GM12878 (cell line): Measurements from ENCODE around the gene EYA4. TPM values are rescaled to one million over a fixed set of nuclear protein-coding genes. Genes with fewer than 3 reads are reported as not detected.

Experiments used
- ATAC-seq: fragments of 200-7000 bp; cut with Tn5 transposase; 3 replicates; pipeline ENCODE4 v1.9.1; 2020; ENCODE audit warnings: mild to moderate bottlenecking, moderate library complexity
- BruUV-seq: library from RNA; stranded (reverse); fragments of 400-500 nt; replicated peaks from 2 replicates; lab custom pipeline; 2021; lab: Mats Ljungman, UMichigan
- CTCF ChIA-PET: fragments of 300-600 bp; sonication (Branson Sonifier 250); formaldehyde crosslinking; extraction: SDS; loops from one replicate; lab custom pipeline; 2021; ENCODE audit warnings: inconsistent platforms; lab: Yijun Ruan, JAX
- POLR2A ChIA-PET: fragments of 350-600 bp; formaldehyde crosslinking; extraction: SDS; loops from one replicate; lab custom pipeline; 2021; ENCODE audit warnings: inconsistent platforms; lab: Charles Lee
- RAD21 ChIA-PET: fragments of 300-600 bp; sonication (Branson Sonifier 250); formaldehyde crosslinking; loops from one replicate; lab custom pipeline; 2023; ENCODE audit warnings: antibody characterized with exemption; ENCODE audit not compliant: unreplicated experiment; lab: Charles Lee
- SMC1A ChIA-PET: fragments of 300-600 bp; sonication (Branson Sonifier 250); formaldehyde crosslinking; loops from one replicate; lab custom pipeline; 2023; ENCODE audit not compliant: unreplicated experiment, uncharacterized antibody; lab: Charles Lee
- DNase-seq: peaks from one replicate; pipeline ENCODE4 v3.0.0-alpha.2; 2011; ENCODE audit warnings: low read depth, low spot score
- FAIRE-seq: peaks from 3 replicates; lab custom pipeline; 2011; peaks lifted over from hg19 to GRCh38; lab: Jason Lieb, UNC
- H2AFZ ChIP-seq: 2 replicates; pipeline ENCODE4 v1.6.0; 2011; ENCODE audit warnings: low read depth, low read length, control low read depth; ENCODE audit not compliant: control insufficient read depth
- H3K27ac ChIP-seq: 2 replicates; pipeline ENCODE4 v1.5.1; 2011; ENCODE audit warnings: control low read depth; ENCODE audit not compliant: control insufficient read depth, insufficient read depth
- H3K27me3 ChIP-seq, 2 experiments: replicated peaks in 1 of 2; 2 replicates each; pipeline versions ENCODE4 v1.6.0 to v1.6.1; 2011; ENCODE audit warnings: low read length in 1 of 2; ENCODE audit not compliant: control insufficient read depth in 2 of 2, insufficient read depth in 2 of 2
- H3K36me3 ChIP-seq, 2 experiments: 2 replicates each; pipeline ENCODE4 v1.5.1; 2011; ENCODE audit warnings: low read length in 1 of 2; ENCODE audit not compliant: control insufficient read depth in 2 of 2, insufficient read depth in 2 of 2
- H3K4me1 ChIP-seq: 2 replicates; pipeline ENCODE4 v1.6.1; 2011; ENCODE audit warnings: mild to moderate bottlenecking, low read length, moderate library complexity, mixed read lengths; ENCODE audit not compliant: control insufficient read depth, insufficient read depth
- H3K4me2 ChIP-seq: 2 replicates; pipeline ENCODE4 v1.6.0; 2011; ENCODE audit warnings: control low read depth; ENCODE audit not compliant: control insufficient read depth, insufficient read depth
- H3K4me3 ChIP-seq: fragments of 200-600 bp; sonication (generic); 2 replicates; pipeline ENCODE4 v1.5.1; 2016
- H3K79me2 ChIP-seq: 2 replicates; pipeline ENCODE4 v1.6.0; 2011; ENCODE audit warnings: low read length; ENCODE audit not compliant: control insufficient read depth, insufficient read depth
- H3K9ac ChIP-seq: 2 replicates; pipeline ENCODE4 v1.8.0; 2011; ENCODE audit warnings: low read length, control low read depth, mixed read lengths; ENCODE audit not compliant: control insufficient read depth, insufficient read depth
- H3K9me3 ChIP-seq: replicated peaks from 3 replicates; pipeline ENCODE4 v1.5.1; 2011; ENCODE audit warnings: mild to moderate bottlenecking, low read length; ENCODE audit not compliant: control insufficient read depth, insufficient read depth
- H4K20me1 ChIP-seq: 2 replicates; pipeline ENCODE4 v1.6.0; 2011; ENCODE audit not compliant: control insufficient read depth, insufficient read depth
- ATF7 ChIP-seq: fragments of 450-650 bp; IDR thresholded peaks from 2 replicates; pipeline ENCODE4 v1.6.1; 2016; ENCODE audit warnings: low read depth, mild to moderate bottlenecking
- BHLHE40 ChIP-seq, 2 experiments: fragments of 450-650 bp in 1 of 2; IDR thresholded peaks; 2 replicates each; pipeline ENCODE4 v1.6.1; 2011 to 2017; ENCODE audit warnings: low read depth in 2 of 2, borderline replicate concordance in 1 of 2, improper control_type of control experiment in 1 of 2, low read length in 1 of 2, mild to moderate bottlenecking in 1 of 2
- EP300 ChIP-seq, 2 experiments: fragments of 150-350 bp in 1 of 2; IDR thresholded peaks; 2 replicates each; pipeline ENCODE4 v1.6.1; 2011 to 2012; ENCODE audit warnings: low read depth in 2 of 2, low read length in 2 of 2, borderline replicate concordance in 1 of 2, improper control_type of control experiment in 1 of 2, inconsistent platforms in 1 of 2; ENCODE audit not compliant: control insufficient read depth in 1 of 2
- EZH2 ChIP-seq: IDR thresholded peaks from 2 replicates; pipeline ENCODE4 v1.6.1; 2012; ENCODE audit warnings: low read depth, mild to moderate bottlenecking, control low read depth, inconsistent platforms, low read length, borderline replicate concordance; ENCODE audit not compliant: control insufficient read depth
- HCFC1 ChIP-seq: fragments of 150-350 bp; IDR thresholded peaks from 2 replicates; pipeline ENCODE4 v1.6.1; 2014; ENCODE audit warnings: low read length
- IRF4 ChIP-seq: IDR thresholded peaks from 2 replicates; pipeline ENCODE4 v1.6.1; 2011; ENCODE audit warnings: low read depth, low read length
- JUNB ChIP-seq: IDR thresholded peaks from 2 replicates; pipeline ENCODE4 v1.6.1; 2016; ENCODE audit warnings: antibody characterized with exemption, mild to moderate bottlenecking
- NBN ChIP-seq: fragments of 450-650 bp; IDR thresholded peaks from 2 replicates; pipeline ENCODE4 v1.6.1; 2016
- NFXL1 ChIP-seq: fragments of 450-650 bp; IDR thresholded peaks from 2 replicates; pipeline ENCODE4 v1.6.1; 2017; ENCODE audit warnings: antibody characterized with exemption, mild to moderate bottlenecking, borderline replicate concordance
- STAT3 ChIP-seq: IDR thresholded peaks from 2 replicates; pipeline ENCODE4 v1.6.1; 2011; ENCODE audit warnings: low read depth, low read length, improper control_type of control experiment
- ZNF24 ChIP-seq: fragments of 450-650 bp; IDR thresholded peaks from 2 replicates; pipeline ENCODE4 v1.6.1; 2017; ENCODE audit warnings: antibody characterized with exemption, mild to moderate bottlenecking
- WGBS: methylation state at CpG from one replicate; pipeline ENCODE4 v1.1.6; 2016; ENCODE audit warnings: low lambda C conversion rate; ENCODE audit not compliant: insufficient replicate concordance, insufficient coverage; ENCODE audit errors: missing lambda C conversion rate; 5-methylcytosine and 5-hydroxymethylcytosine counted together
- in situ Hi-C: fragments of 300-500 bp; cut with MboI; formaldehyde crosslinking; loops from 9 replicates; pipeline ENCODE4 v1.14.3; 2018; ENCODE audit warnings: mixed read lengths
- intact Hi-C: fragments of 100-400 bp; cut with micrococcal nuclease; formaldehyde crosslinking; loops from one replicate; pipeline ENCODE4 v1.14.2; 2022; ENCODE audit not compliant: unreplicated experiment
- polyA plus RNA-seq, 11 experiments: library from polyadenylated mRNA; depleted of rRNA in 4 of 11; unstranded in 6 of 11; stranded (reverse) in 5 of 11; fragments of >200 nt; fragmentation: Nextera tagmentation in 4 of 11; fragmentation: Illumina TruSeq in 1 of 11; extraction: Ambion mirVana in 4 of 11; extraction: Trizol in 1 of 11; gene quantifications; 1 replicate in 1 of 11; 2 replicates in 10 of 11; pipeline versions ENCODE4 v1.2.1 to v1.2.3, GENCODE V29; 2011 to 2016; ENCODE audit warnings: inconsistent platforms in 2 of 11, missing spikeins in 2 of 11, low read depth in 1 of 11
- total RNA-seq, 4 experiments: library from RNA; depleted of rRNA in 3 of 4; stranded (reverse); fragments of >200 nt in 3 of 4; fragmentation: Illumina TruSeq in 1 of 4; extraction: Trizol in 1 of 4; gene quantifications; 2 replicates each; pipeline versions ENCODE4 v1.2.1 to v1.2.3, GENCODE V29; 2013 to 2021
- TF ChIP-seq, protein P1 (sequence below): IDR thresholded peaks from 2 replicates; pipeline ENCODE4 v1.6.1; 2012; ENCODE audit warnings: low read depth, low read length, improper control_type of control experiment
- TF ChIP-seq, protein P2 (sequence below): fragments of 450-650 bp; IDR thresholded peaks from 2 replicates; pipeline ENCODE4 v1.6.1; 2017; ENCODE audit warnings: borderline replicate concordance

Gene EYA4
- total and polyA plus RNA-seq, 10 of the 15 experiments (the other 5 are each of a cell fraction or from before 2014, with no cell fraction given), result 0.02 TPM; not detected in 9

DNA sequence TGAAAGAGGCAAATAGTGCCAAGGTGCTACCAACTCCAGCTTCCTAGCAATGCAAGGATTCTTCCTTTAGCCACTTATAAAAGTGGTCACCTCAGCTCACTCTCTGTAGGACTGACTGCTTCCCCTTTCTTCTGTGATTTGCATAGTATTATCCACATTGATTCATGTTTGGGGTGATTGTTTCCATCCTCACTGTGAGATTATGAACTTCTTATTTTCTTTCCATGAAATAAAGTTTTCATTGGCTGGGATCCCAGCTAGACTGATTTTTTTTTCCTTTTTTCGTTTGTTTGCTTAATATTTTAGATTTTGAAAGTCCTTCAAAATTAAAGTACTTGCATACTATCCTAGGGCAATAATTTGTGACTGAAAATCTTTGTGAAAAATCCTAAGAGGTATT, 50.5 kb downstream of the EYA4 start:
- BruUV-seq, result no TSS peak
- ChIA-PET SMC1A (no interaction called here), RAD21 (no interaction called here), CTCF (interaction anchor here (0.9 kb wide), 1 partner anchor 10 kb away, joined by 3 read pairs; no protein-coding TSS in a partner anchor), POLR2A (no interaction called here)
- in situ Hi-C loops, result no loop called here
- Histone ChIP-seq H2AFZ (no peak overlapping the region), H4K20me1 (no peaks in the 10 kb centered on the region), H3K4me3 (no peak overlapping the region), H3K4me1 (no peaks in the 10 kb centered on the region), H3K27me3 (no peaks in the 10 kb centered on the region), H3K27ac (no peak overlapping the region), H3K4me2 (no peak overlapping the region), H3K36me3 (no peaks in the 10 kb centered on the region), H3K79me2 (no peaks in the 10 kb centered on the region), H3K9me3 (no peaks in the 10 kb centered on the region), H3K9ac (no peak overlapping the region)
- WGBS, result 0% methylated on average over 1 of the region's 1 CpG
- FAIRE-seq (no peak), DNase-seq (no peak), ATAC-seq (no peak)
- TF ChIP-seq HCFC1 (no peak), JUNB (no peak)
- intact Hi-C loops, result no loop called here

DNA sequence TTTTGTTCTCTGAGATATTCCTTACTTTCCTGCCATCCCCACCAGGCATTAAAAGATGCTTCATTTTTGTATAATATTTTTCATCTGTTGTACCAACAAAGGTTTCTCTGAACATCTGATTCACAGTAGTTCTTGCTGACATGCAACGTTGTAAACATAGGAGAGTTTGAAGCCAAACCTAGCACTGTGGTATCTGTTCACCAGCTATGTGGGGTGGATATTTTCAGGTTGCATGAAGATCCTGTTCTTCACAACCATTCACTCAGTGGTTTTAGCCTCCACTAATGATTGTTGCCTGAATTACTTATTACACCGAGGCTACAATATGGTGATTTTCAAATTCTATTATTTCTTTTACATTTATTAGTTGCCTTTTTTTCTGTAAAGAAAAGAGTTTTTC, 56.5 kb downstream of the EYA4 start:
- ChIA-PET RAD21 (no interaction called here), POLR2A (no interaction called here), CTCF (no interaction called here), SMC1A (no interaction called here)
- FAIRE-seq (no peak), ATAC-seq (no peak), DNase-seq (no peak)
- H4K20me1 ChIP-seq, result no peaks in the 10 kb centered on the region
- H3K27ac ChIP-seq, result no peak overlapping the region
- no peak overlapping the region for H3K4me3 ChIP-seq
- no peaks in the 10 kb centered on the region for H3K27me3 ChIP-seq
- no peak overlapping the region for H3K9ac ChIP-seq
- BruUV-seq, result no TSS peak
- no peaks in the 10 kb centered on the region for H3K9me3 ChIP-seq
- H3K36me3 ChIP-seq, result no peaks in the 10 kb centered on the region
- TF ChIP-seq ATF7, result no peak
- TF ChIP-seq NBN, result no peak
- TF ChIP-seq EP300 (IDR thresholded peaks at IDR 0.05; ENCODE audit: borderline replicate concordance in 1 of 2, control insufficient read depth in 1 of 2, low read depth in 2 of 2, low read length in 2 of 2), result no peak
- no peak for TF ChIP-seq IRF4
- TF ChIP-seq BHLHE40 (IDR thresholded peaks at IDR 0.05; ENCODE audit: borderline replicate concordance in 1 of 2, low read depth in 2 of 2, low read length in 1 of 2), result no peak
- no peak for TF ChIP-seq NFXL1
- no peak for TF ChIP-seq ZNF24
- TF ChIP-seq, protein P1, sequence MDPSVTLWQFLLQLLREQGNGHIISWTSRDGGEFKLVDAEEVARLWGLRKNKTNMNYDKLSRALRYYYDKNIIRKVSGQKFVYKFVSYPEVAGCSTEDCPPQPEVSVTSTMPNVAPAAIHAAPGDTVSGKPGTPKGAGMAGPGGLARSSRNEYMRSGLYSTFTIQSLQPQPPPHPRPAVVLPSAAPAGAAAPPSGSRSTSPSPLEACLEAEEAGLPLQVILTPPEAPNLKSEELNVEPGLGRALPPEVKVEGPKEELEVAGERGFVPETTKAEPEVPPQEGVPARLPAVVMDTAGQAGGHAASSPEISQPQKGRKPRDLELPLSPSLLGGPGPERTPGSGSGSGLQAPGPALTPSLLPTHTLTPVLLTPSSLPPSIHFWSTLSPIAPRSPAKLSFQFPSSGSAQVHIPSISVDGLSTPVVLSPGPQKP, result no peak
- TF ChIP-seq, protein P2, sequence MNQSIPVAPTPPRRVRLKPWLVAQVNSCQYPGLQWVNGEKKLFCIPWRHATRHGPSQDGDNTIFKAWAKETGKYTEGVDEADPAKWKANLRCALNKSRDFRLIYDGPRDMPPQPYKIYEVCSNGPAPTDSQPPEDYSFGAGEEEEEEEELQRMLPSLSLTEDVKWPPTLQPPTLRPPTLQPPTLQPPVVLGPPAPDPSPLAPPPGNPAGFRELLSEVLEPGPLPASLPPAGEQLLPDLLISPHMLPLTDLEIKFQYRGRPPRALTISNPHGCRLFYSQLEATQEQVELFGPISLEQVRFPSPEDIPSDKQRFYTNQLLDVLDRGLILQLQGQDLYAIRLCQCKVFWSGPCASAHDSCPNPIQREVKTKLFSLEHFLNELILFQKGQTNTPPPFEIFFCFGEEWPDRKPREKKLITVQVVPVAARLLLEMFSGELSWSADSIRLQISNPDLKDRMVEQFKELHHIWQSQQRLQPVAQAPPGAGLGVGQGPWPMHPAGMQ, result no peak
- no peak for TF ChIP-seq STAT3
- TF ChIP-seq EZH2, result no peak
- H2AFZ ChIP-seq, result no peak overlapping the region
- no peaks in the 10 kb centered on the region for H3K79me2 ChIP-seq
- 15% methylated on average over 2 of the region's 2 CpGs for WGBS
- no peaks in the 10 kb centered on the region for H3K4me1 ChIP-seq
- in situ Hi-C loops (no loop called here), intact Hi-C loops (no loop called here)
- no peak overlapping the region for H3K4me2 ChIP-seq
